ENCODE data around the gene ATP11C. TPM values are rescaled to one million over a fixed set of nuclear protein-coding genes. Genes with fewer than 3 reads are reported as not detected.

Gene ATP11C
- 24.7 and 32.3 TPM in 2 replicates for total RNA-seq

GRCh38 chrX:139932901-139933796, at the start of gene ATP11C:
ATP11C (minus strand) TSS chrX:139933053; CDS start chrX:139932042, 1,011 bp downstream.

GRCh38 chrX:139965421-139965820, 32.6 kb upstream of the ATP11C start, which contains the start of gene CXorf66:
CXorf66 (minus strand) TSS chrX:139965521; CDS start chrX:139965496, 25 bp downstream.

GRCh38 chrX:139708067-139708466, 224.8 kb downstream of the ATP11C start, which contains the start of gene MCF2:
MCF2 (minus strand) TSS chrX:139708167; CDS start chrX:139651744, 56,423 bp downstream.

Other genes starting within 250 kb of the ATP11C start
- 0.06 TPM in 1 of 2 replicates, not detected in the other for gene MCF2, start 224.9 kb downstream of the ATP11C start, total RNA-seq
- gene CXorf66, start 32.5 kb upstream of the ATP11C start, total RNA-seq, result not detected in 2 replicates